Fibroblast of villous mesenchyme (primary cell): Measurements from ENCODE around the gene NUP155. TPM values are rescaled to one million over a fixed set of nuclear protein-coding genes. Genes with fewer than 3 reads are reported as not detected.
"Not testable (repeated sequence)": the region's sequence is repeated elsewhere in the genome, so short reads cannot be mapped to it uniquely, and the experiment has no call there.

ENCODE experiments used
- DNase-seq: peaks from one replicate; pipeline ENCODE4 v3.0.0-alpha.2; 2010; ENCODE audit warnings: low read depth
- H3K4me3 ChIP-seq: 2 replicates; pipeline ENCODE4 v1.5.1; 2011; ENCODE audit warnings: low read depth, mild to moderate bottlenecking, low read length
- CTCF ChIP-seq: IDR thresholded peaks from 2 replicates; pipeline ENCODE4 v1.5.1; 2012; ENCODE audit warnings: low read depth, mild to moderate bottlenecking, low read length; ENCODE audit not compliant: insufficient read depth
- total RNA-seq: library from RNA; depleted of rRNA; stranded (reverse); fragments of >200 nt; gene quantifications from 2 replicates; pipeline ENCODE4 v1.2.3, GENCODE V29; 2012

Gene NUP155
- total RNA-seq, 1 donor: 41.9 TPM

- no peak for TF ChIP-seq CTCF
- H3K4me3 ChIP-seq: no peak overlapping the region
- DNase-seq: no peak
Observed at GRCh38 chr5:37283214-37283820, 87.6 kb downstream of the NUP155 start.

GRCh38 chr5:37275511-37275910 is 95.4 kb downstream of the NUP155 start:
- no peak for TF ChIP-seq CTCF
- no peak overlapping the region for H3K4me3 ChIP-seq
- DNase-seq: no peak

GRCh38 chr5:37272511-37272910 is 98.4 kb downstream of the NUP155 start:
- DNase-seq: peak; percentile 7
- no peak overlapping the region for H3K4me3 ChIP-seq
- TF ChIP-seq CTCF: no peak

- H3K4me3 ChIP-seq, DNase-seq: not testable (repeated sequence)
Observed at GRCh38 chr5:37268100-37268499, 102.8 kb downstream of the NUP155 start.

- DNase-seq: no peak
- H3K4me3 ChIP-seq: no peak overlapping the region
- no peak for TF ChIP-seq CTCF
Observed at GRCh38 chr5:37255774-37256358, 115.0 kb downstream of the NUP155 start.

- no peak for TF ChIP-seq CTCF
- no peak overlapping the region for H3K4me3 ChIP-seq
- DNase-seq: no peak
Observed at GRCh38 chr5:37254581-37254980, 116.3 kb downstream of the NUP155 start.

- no peak overlapping the region for H3K4me3 ChIP-seq
- no peak for TF ChIP-seq CTCF
- no peak for DNase-seq
Observed at GRCh38 chr5:37251665-37252064, 119.2 kb downstream of the NUP155 start.
